GM18909 (cell line): ENCODE results near the gene C19orf53.
"Not testable (repeated sequence)": the region's sequence is repeated elsewhere in the genome, so short reads cannot be mapped to it uniquely, and the experiment has no call there.

Source experiments
- ATAC-seq: cut with Tn5 transposase; IDR thresholded peaks from one replicate; pipeline ENCODE4 v1.9.1; 2021; ENCODE audit warnings: mild to moderate bottlenecking; ENCODE audit not compliant: unreplicated experiment, poor library complexity

The C19orf53 gene

DNA sequence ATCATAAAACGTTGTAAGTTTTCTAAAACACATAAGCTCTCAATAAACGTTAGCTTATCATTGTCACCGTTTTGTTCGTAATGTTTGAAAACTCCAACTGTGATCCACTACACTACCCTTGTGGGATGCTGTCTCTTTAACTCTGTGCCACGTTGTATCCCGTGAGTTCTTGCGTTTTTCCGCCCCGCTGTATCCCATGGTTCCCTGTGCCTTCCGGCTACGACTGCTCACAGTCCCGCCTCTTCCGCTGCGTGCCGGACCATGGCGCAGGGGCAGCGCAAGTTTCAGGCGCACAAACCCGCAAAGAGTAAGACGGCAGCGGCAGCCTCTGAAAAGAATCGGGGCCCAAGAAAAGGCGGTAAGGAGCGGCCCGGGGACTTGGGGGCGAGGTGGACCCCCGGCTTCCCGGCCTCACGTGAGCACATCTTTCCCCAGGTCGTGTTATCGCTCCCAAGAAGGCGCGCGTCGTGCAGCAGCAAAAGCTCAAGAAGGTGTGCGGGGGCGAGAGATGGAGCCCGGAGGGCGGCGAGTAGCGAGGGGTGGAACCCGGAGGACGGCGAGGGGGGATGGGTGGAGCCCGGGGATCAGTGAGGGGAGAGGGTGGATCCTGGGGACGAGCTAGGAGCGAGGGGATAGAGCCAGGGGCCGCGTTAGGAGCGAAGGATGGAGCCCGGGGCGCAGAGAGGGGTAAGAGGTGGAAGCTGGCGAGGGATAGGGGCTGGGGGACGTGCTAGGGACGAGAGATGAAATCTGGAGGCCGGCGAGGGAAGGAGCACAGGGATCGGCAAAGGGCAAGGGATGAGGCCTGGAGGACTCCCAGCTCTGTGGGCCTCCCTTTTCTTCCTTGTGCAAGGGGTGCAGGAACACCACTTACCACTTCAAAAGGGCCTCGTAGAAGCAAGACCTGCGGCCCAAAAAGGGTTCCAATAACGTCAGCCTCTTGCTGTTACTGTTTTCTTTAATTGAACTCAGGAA lies at the start of gene C19orf53:
TSS of gene C19orf53 (plus strand) at position 240 of the 975 bp plus-strand sequence. CDS start at position 262, 22 bp downstream.
- peak; percentile 90 for ATAC-seq

DNA sequence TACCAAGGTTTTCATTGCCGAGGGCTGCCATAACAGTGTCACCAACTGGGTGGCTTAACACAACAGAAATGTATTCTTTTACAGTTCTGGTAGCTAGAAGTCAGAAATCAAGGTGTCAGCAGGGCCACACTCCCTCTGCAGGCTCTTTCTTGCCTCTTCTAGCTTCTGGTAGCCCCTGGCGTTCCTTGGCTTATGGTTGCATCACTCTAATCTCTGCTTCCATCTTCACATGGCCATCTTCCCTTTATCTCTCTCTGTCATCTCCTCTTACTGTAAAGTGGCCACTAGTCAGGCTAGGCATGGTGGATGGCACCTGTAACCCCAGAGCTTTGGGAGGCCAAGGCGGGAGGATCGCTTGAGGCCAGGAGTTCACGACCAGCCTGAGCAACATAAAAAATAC lies 47.9 kb upstream of the C19orf53 start:
- no peak for ATAC-seq

DNA sequence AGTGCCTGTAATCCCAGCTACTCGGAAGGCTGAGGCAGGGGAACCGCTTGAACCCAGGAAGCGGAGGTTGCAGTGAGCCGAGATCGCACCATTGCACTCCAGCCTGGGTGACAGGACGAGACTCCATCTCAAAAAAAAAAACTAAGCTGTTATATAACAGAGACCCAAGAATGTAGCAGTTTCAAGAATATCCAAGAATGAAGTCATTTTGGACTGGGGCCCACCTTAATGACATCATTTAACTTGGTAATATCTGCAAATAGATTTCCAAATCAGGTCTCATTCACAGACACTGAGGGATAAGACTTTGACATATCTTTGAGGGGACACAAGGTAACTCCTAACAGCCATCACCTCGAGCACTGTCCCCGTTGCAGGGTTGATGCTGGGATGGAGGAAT lies 46.5 kb upstream of the C19orf53 start:
- ATAC-seq = no peak

DNA sequence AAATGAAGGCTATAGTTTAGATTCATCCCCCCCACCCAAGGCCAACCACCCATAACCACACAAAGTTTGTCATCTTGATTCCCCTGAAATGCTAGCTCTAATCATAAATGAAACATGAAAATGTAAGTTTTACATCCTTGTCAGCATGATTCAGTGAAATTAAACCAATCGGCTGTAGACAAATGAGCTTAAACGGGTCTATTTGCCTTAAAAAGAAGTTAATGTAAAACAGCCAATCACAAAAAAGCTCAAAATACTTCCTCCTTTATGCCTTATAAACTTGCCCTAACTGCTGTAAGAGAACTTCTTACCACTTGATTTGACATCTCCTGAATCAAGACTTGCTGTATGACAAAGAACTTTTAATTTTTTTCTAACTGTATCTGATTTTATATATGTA lies 44.4 kb upstream of the C19orf53 start:
- ATAC-seq = no peak

DNA sequence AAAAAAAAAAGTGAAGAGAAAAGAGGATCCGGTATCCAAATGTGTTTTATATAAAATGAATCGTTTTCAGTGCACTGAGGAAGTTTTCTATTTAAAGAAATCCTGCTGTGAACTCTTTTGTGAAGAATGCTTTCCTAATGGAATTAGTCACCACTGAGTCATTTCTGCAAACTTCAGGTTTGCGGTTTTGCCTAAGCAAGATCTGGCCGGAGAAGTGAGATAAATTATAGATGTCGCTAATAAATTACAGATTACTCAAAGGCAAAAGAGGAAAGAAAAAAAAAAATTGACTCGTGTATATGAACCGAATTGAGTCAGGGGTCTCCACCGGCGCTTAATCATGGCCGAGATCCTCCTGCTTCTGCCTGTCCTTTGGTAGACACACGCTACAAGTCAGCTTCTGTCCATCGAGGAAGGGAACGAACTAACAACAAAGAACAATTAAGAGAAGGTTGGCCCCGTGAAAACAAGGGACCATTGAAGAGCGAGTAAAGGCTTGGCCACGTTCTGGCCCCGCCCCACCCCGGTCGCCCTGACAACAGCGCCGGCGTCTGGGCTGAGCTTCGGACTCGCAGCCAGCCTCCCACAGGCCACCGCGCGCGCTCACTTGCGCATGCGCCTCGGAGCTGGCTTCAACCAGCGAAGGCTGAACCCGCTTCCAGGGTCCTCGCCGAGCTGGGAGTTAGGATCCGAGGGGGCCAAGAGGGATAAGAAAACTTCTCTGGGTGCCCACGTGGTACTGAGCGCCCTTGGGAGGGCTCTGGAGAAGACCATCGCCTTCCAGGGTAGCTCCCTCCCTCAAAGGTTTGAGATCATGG lies 42.9 kb upstream of the C19orf53 start:
- ATAC-seq = peak; percentile 92

DNA sequence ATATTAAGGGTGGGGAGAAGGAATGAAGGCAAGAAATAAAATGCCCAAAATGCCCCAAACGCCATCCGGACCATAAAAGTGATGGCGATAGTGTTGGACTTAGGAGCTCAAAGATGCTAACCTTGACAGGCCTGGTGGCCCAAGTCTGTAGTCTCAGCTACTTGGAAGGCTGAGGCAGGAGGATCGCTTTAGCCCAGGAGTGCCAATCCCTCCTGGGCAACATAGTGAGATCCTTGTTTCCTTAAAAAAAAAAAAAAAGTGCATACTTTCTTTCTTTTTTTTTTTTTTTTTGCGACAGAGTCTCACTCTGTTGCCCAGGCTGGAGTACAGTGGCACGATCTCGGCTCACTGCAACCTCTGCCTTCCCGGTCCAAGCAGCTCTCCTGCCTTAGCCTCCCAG lies 41.9 kb upstream of the C19orf53 start:
- no peak for ATAC-seq

DNA sequence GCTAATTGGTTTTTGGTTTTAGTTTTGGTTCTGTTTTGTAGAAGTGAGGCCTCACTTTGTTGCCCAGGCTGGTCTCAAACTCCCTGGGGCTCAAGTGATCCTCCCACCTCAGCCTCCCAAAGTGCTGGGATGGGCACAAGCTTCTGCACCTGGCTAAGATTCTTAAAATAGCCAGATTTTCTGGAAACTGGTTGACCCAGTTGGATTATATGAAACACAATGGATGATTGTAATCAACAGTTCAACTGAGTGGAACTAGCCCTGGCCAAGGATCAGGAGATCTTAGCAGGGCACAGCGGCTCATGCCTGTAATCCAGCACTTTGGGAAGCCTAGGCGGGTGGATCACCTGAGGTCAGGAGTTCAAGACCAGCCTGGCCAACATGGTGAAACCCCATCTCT lies 39.5 kb upstream of the C19orf53 start:
- no peak for ATAC-seq

DNA sequence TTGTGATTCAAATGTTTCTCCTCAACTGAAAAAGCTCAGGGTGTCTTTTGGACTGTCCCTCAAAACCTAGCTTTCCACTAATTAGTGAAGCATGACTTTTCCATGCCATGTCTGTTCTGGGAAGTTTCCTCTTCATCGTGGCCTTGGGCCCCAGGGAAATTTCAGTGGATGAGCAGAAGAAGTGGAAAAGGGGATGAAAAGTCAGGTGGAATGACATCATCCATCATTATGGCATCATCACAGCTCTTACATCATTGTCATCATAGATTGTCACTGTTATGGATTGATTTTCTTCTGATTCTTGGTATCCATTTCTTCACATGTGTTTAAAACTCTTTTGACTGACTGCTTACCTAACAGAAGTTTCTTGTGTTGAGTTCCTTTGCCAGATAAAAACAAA lies 36.2 kb upstream of the C19orf53 start:
- no peak for ATAC-seq

DNA sequence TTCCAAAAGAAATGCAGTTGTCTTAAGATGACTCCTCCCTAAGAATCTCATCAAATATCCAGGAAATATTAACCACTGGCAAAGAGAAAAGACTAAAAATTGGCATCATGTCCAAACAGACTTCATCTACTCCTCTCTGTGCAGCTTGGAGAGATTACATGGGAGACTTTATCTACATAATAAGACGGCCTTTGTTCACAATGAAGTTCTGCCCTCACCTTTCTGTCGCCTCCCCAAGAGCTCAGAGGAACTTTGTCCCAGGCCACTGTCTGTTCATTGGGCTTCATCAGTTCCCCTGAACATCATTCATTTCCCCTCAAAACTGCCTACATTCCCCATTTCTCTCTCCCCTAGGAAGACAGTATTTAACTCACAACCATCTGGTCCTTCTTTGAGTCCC lies 32.4 kb upstream of the C19orf53 start:
- no peak for ATAC-seq

DNA sequence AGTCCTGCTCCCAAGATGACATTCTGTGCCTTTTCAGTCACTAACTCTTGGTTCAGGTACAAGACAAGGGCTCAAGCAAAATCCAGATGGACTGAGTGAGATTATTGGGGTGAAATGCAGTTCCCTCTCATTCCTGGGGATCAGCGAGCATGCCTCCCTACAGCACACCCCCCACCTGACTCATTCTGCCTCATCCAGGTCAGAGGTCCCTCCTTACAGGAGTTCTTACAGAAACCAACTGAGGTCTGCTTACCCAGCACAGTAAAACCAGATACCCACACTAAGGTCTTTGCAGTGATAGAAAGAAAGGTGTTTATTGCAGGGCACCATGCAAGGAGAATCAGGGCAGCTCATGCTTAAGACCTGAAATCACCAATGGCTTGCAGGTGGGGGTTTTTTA lies 31.5 kb upstream of the C19orf53 start:
- no peak for ATAC-seq

DNA sequence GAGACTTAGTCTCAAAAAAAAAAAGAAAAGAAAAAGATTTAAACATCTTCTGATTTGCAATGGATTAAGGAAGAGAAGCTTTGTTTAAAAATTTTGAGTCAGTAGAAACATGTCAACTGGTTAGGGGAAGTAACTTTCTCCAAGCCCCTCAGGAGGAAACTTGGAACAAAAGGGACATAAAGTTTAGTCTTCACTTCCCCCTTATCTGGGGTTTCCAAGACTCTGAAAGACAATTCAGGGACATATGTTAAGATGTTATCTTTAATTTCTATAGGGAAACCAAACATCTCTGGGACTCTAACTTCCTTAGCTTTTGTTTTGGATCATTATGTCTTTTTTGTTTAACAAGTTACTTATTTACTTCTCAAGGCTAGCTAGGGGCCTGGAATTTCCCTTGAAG lies 30.1 kb upstream of the C19orf53 start:
- no peak for ATAC-seq

DNA sequence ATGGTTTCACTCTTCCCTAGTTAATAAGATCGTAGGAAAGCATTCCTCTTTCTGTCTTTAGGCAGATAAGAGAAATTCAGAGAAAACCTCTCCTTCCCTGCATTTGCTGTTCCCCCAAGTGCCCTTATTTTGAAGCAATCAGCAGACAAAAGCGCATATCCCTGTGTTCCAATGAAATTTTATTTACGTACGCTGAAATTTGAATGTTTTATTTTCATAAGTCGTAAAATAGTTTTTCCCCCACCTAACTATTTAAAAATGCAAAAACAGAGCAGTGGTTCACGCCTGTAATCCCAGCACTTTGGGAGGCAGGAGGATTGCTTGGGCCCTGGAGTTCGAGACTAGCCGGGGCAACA lies 27.2 kb upstream of the C19orf53 start:
- no peak for ATAC-seq

DNA sequence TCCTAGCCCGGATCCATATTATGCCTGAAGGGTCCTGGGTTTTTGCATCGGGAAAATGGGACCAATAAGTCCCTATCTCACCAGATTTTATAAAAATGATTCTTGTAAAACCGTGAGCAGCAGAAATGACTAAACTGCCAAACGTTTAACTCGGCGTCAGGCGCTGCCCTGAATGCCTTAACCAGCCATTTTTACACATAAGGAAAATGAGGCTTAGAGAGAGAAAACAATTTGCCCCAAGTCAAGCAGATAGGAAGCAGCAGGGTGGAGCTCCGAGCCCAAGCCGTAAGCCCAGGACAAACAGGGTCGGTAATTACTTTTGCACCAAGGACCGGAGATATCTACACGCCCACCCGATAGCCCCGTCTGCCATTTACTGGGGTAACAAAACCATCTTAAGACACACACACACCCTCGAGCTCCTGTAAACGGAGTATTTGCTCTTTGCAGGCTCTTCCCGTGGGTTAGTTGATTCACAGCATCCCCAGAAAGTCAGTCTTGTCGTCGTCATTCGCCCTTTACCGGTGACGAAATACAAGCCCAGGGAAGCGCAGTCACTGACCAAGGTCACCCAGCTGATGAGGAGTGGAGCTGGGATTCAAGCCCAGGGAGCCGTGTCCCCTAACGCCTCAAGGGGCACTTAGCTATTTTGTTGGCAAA lies 26.0 kb upstream of the C19orf53 start:
- no peak for ATAC-seq

DNA sequence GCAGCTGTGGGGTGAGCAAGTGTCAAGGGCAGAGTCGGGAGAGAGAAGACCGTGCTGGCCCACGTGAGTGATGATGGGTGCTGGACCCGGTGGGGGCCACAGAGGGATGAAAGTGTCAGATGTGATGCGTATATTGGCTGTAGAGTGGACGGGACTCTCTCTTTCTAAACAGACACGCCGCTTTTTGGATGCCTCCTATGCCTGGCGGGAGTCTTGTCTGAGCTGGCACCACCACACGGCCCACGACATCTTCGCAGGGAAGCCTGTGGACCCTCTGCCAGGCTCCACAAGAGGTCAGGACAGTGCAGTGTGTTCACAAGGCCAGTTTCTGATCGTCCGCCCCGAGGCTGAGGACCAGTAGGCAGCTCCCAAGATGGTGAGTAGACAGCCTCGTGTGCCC lies 22.8 kb upstream of the C19orf53 start:
- no peak for ATAC-seq

DNA sequence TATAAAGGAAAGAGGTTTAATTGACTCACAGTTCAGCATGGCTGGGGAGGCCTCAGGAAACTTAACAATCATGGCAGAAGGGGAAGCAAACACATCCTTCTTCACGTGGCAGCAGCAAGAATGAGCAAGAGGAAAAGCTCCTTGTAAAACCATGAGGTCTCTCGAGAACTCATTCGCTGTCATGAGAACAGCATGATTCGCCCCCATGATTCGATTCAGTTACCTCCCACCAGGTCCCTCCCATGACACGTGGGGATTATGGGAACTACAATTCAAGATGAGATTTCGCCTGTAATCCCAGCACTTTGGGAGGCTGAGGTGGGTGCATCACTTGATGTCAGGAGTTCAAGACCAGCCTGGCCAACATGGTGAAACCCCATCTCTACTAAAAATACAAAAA lies 20.6 kb upstream of the C19orf53 start:
- ATAC-seq = not testable (repeated sequence)

DNA sequence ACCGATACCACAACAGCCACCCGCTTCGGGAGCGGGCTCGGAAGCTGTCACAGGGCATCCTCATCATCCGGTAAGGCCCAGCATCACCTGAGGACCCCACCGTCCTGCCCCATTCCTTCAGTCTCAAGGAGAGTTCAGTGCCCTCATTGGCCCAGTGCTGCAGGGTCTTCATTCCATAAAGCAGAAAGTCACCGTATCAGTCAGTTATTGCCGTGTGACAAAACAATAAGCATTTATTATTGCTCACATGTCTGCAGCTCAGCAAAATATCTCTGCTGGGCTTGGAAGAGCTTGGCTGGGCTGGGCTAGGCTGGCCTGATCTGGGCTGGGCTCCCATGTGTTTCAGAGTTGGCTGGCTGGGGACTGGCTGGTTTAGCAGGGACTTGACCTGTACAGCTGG lies 18.0 kb upstream of the C19orf53 start:
- ATAC-seq = no peak

DNA sequence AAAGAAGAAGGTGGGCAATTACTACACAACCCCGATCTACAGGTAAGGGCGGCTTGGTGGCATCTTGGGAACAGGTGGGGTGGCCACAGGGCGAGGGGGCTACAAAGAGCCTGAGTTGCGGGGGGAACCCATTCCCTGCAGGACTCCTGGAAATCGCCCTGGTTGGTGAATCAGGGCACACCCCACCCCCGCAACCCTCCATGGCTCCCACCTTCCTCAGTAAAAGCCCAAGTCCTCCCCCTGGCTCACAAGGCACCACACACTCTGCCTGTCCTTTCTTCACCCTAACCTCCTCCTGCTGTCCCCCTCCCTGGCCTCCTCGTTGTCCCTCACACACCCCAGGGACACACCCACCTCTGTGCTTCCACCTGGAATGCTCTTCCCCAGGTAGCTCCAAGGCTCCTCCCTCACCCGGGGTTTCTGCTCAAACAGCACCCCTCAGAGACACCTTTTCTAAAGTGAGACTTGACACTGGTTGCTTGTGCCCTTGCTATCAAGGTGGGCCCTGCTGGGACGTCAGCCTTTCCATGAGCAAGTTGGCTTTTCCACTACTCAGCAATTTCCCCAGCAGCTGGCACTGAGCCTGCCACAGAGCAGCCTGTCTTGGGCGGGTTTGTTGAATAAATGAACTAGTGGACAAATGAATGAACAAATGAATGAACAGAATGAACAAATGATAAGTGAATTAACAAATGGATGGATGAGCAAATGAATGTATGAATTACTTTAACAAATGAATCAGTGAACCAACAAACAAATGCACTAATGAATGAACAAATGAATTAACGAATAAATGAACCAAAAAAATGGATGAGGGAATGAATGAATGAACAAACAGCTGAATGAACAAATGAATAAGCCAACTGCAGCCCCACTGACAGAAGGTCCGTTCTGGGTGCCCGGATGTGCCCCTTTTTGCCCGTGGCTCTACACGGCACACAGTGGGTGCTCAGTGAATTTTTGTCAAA lies 16.2 kb upstream of the C19orf53 start:
- ATAC-seq = no peak

DNA sequence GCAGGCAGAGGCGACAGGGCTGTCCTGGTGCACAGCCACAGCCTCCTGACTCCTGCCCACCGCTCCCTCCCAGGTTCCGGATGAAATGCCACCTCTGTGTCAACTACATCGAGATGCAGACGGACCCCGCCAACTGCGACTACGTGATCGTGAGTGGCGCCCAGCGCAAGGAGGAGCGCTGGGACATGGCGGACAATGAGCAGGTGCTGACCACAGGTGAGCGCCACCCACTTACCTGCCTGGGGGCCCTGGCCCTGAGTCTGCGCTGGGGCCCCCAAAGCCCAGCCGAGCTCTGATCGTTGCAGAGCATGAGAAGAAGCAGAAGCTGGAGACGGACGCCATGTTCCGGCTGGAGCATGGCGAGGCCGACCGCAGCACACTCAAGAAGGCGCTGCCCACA lies 15.5 kb upstream of the C19orf53 start:
- ATAC-seq = no peak

DNA sequence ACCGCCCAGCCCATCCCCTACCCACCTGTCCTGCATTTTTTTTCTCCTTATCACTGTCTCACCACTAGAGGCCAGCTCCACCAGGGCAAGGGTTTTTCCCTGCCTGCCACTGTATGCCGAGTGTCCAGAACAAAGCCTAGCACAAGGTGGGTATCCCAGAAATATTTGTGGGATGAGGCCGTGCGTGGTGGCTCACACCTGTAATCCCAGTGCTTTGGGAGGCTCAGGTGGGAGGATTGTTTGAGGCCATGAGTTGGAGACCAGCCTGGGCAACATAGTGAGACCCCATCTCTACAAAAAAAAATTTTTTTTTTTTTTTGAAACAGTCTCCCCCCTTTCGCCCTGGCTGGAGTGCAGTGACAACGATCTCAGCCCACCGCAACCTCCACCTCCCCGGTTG lies 12.8 kb upstream of the C19orf53 start:
- no peak for ATAC-seq
